22Rv1 (cell line): ENCODE measurements around the gene KRT7.

Source experiments
- CTCF ChIP-seq: fragments of 450-650 bp; IDR thresholded peaks from 2 replicates; pipeline ENCODE4 v1.5.1; 2017; ENCODE audit warnings: mild to moderate bottlenecking
- ZFX ChIP-seq: fragments of 450-650 bp; IDR thresholded peaks from 2 replicates; pipeline ENCODE4 v1.6.1; 2017; ENCODE audit warnings: antibody characterized with exemption, borderline replicate concordance

GRCh38 chr12:52277486-52278245 lies 44.6 kb downstream of the KRT7 start:
- TF ChIP-seq CTCF (no peak), ZFX (no peak)
